Measurements from ENCODE around the gene FCER1G. TPM values are rescaled to one million over a fixed set of nuclear protein-coding genes. Genes with fewer than 3 reads are reported as not detected.

The FCER1G gene
- total RNA-seq (10 to 100 TPM in 1 of 2 donors, 1 to 10 TPM in 1; 8.3 to 12.3 TPM), total RNA-seq (0.08 to 0.35 reads per million in 2 donors)

GRCh38 chr1:161215076-161215475 is at the start of gene FCER1G:
TSS of gene FCER1G (plus strand) at chr1:161215295. CDS start at chr1:161215322, 27 bp downstream.
- no peak for ATAC-seq
- Mint-ChIP-seq H3K27ac (peak within 1 kb of the TSS; percentile 29), H3K36me3 (ENCODE audit: low read depth) (peaks cover 6% of the 10 kb centered on the region), H3K4me3 (peak within 1 kb of the TSS; percentile 28), H3K4me1 (peaks cover 20% of the 10 kb centered on the region), H3K27me3 (no peaks in the 10 kb centered on the region)
- no peak for DNase-seq
- H3K9me3 ChIP-seq (ENCODE audit: control insufficient read depth, low read length, poor library complexity, severe bottlenecking) = no peaks in the 10 kb centered on the region

GRCh38 chr1:161165742-161166668 is 49.1 kb upstream of the FCER1G start, which contains the start of gene PPOX:
TSS of gene PPOX (plus strand) at chr1:161166426. CDS start at chr1:161166848, 422 bp downstream.
- DNase-seq (peak; percentile 80 to 87 (median 81)), ATAC-seq (peak; percentile 92)
- peaks cover 8% of the 10 kb centered on the region for H3K36me3 Mint-ChIP-seq (ENCODE audit: low read depth)
- no peaks in the 10 kb centered on the region for H3K27me3 Mint-ChIP-seq
- no peaks in the 10 kb centered on the region for H3K9me3 ChIP-seq (ENCODE audit: control insufficient read depth, low read length, poor library complexity, severe bottlenecking)
- peak within 1 kb of the TSS; percentile 97 for H3K27ac Mint-ChIP-seq
- H3K4me1 Mint-ChIP-seq = peaks cover 46% of the 10 kb centered on the region
- peak within 1 kb of the TSS; percentile 94 for H3K4me3 Mint-ChIP-seq

DNA sequence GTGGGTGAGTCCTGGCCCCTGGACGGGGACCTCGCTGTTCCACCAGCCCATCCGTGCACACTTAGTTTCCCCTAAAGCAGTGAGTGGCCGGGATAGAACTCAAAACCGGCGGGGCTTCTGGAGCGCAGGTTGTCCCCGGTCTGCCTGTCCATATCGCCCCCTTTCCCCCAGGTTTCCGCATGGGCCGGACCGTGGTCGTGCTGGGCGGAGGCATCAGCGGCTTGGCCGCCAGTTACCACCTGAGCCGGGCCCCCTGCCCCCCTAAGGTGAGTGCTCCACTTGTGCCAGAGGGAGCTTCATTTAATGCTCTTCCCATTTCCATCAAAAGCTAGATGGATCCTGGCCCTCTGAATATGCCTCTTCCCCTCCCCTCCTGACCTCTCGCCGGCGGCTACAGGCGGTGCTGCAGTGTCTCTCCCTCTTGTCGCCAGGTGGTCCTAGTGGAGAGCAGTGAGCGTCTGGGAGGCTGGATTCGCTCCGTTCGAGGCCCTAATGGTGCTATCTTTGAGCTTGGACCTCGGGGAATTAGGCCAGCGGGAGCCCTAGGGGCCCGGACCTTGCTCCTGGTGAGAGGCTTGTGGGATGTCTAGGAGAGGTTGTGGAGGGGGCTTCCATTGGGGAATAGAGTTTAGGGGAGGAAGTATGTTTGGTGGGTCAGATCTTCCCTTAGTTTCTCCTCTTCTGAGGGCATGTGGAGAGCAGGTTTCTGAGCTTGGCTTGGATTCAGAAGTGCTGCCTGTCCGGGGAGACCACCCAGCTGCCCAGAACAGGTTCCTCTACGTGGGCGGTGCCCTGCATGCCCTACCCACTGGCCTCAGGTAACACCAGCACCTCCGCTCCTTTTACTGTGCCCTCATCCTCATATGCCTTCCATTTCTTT is 48.2 kb upstream of the FCER1G start:
- ATAC-seq = no peak
- Mint-ChIP-seq H3K36me3 (ENCODE audit: low read depth) (peaks cover 9% of the 10 kb centered on the region), H3K4me3 (peak overlapping the region; percentile 94), H3K27me3 (no peaks in the 10 kb centered on the region), H3K4me1 (peaks cover 38% of the 10 kb centered on the region), H3K27ac (peak overlapping the region; percentile 97)
- DNase-seq = no peak
- H3K9me3 ChIP-seq (ENCODE audit: control insufficient read depth, low read length, poor library complexity, severe bottlenecking) = no peaks in the 10 kb centered on the region

- Mint-ChIP-seq H3K4me1 (peaks cover 41% of the 10 kb centered on the region), H3K27me3 (no peaks in the 10 kb centered on the region), H3K27ac (peak overlapping the region; percentile 41), H3K36me3 (ENCODE audit: low read depth) (peaks cover 6% of the 10 kb centered on the region), H3K4me3 (peak overlapping the region; percentile 94)
- no peaks in the 10 kb centered on the region for H3K9me3 ChIP-seq (ENCODE audit: control insufficient read depth, low read length, poor library complexity, severe bottlenecking)
- DNase-seq (no peak), ATAC-seq (no peak)
Measured at GRCh38 chr1:161168906-161169305, 46.2 kb upstream of the FCER1G start.

GRCh38 chr1:161171191-161171590 is 43.9 kb upstream of the FCER1G start:
- DNase-seq (no peak), ATAC-seq (no peak)
- peak overlapping the region; percentile 87 for H3K27ac Mint-ChIP-seq
- H3K27me3 Mint-ChIP-seq = no peaks in the 10 kb centered on the region
- H3K9me3 ChIP-seq (ENCODE audit: control insufficient read depth, low read length, poor library complexity, severe bottlenecking) = no peaks in the 10 kb centered on the region
- H3K4me1 Mint-ChIP-seq = peaks cover 47% of the 10 kb centered on the region
- H3K4me3 Mint-ChIP-seq = peak overlapping the region; percentile 25
- H3K36me3 Mint-ChIP-seq (ENCODE audit: low read depth) = peaks cover 9% of the 10 kb centered on the region

DNA sequence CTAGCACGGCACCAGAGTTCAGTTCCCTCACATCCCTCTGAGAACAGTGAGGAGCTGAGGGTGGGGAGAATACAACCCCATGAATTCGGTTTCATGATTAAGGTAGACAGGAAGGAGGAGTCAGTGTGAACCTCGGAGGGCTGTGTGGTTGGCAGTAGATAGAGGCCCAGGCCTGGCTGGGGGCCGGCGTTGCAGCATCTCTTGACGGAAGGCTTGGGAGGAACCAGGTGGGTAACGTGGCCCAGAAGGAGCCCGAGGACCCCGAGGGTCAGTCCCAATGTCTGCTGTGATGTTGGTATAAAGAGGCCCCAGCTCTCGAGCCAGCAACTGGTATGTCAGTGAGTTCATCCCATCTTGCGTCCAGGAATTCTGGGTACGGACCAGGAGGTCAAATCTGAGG is 43.4 kb upstream of the FCER1G start:
- H3K27me3 Mint-ChIP-seq = no peaks in the 10 kb centered on the region
- peak overlapping the region; percentile 87 for H3K27ac Mint-ChIP-seq
- H3K4me3 Mint-ChIP-seq = no peak overlapping the region
- DNase-seq (no peak), ATAC-seq (no peak)
- H3K36me3 Mint-ChIP-seq (ENCODE audit: low read depth) = peaks cover 9% of the 10 kb centered on the region
- H3K9me3 ChIP-seq (ENCODE audit: control insufficient read depth, low read length, poor library complexity, severe bottlenecking) = no peaks in the 10 kb centered on the region
- peaks cover 49% of the 10 kb centered on the region for H3K4me1 Mint-ChIP-seq

DNA sequence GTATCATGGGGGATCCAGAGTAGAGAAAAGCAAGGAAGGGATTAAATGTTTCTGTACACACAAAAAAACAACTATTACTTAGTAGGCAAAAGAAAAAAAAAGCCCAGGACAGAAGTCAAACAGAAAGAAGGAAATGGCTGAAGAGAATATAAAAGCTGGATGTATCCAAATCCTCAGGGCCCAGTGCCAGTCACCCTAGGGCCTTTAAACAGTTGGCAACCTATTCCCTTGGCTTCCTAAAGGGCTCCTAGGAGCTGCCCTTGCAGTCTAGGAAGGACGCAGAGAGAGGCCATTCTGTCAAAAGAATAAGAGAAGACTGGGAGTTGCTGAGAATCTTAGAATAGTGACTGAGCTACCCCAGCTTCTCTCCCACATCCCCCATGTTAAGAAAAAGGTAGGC is 42.7 kb upstream of the FCER1G start:
- Mint-ChIP-seq H3K27me3 (no peaks in the 10 kb centered on the region), H3K4me1 (peaks cover 49% of the 10 kb centered on the region), H3K4me3 (no peak overlapping the region), H3K27ac (peak overlapping the region; percentile 87), H3K36me3 (ENCODE audit: low read depth) (peaks cover 12% of the 10 kb centered on the region)
- no peaks in the 10 kb centered on the region for H3K9me3 ChIP-seq (ENCODE audit: control insufficient read depth, low read length, poor library complexity, severe bottlenecking)
- ATAC-seq = no peak
- no peak for DNase-seq

DNA sequence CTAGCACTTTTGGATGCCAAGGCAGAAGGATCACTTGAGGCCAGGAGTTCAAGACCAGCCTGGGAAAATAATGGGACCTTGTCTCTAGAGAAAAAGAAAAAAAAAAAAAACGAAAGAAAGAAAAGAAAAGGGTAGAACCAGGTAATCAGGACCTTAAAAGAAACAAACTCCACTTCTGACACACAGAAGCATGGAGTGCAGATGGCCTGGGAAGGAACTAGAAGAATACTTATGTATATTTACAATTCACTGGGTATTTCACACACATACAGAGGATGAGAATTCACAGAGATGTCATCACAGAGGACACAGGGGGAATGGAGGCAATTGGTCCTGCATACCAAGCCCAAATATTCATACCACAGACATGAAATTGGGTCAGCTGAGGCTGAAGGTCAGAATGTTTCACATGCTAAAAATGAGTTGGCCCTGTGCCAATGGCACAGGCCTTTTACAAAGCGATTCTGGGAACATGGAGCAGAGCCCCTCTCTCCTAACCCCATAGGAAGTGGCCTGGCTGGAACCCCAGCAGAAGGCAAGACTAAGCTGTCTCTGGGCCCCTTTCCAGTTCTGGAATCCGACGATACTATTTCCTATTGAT is 42.2 kb upstream of the FCER1G start:
- Mint-ChIP-seq H3K27me3 (no peaks in the 10 kb centered on the region), H3K4me1 (peaks cover 52% of the 10 kb centered on the region), H3K36me3 (ENCODE audit: low read depth) (peaks cover 12% of the 10 kb centered on the region), H3K27ac (peak overlapping the region; percentile 87), H3K4me3 (no peak overlapping the region)
- ATAC-seq (no peak), DNase-seq (no peak)
- no peaks in the 10 kb centered on the region for H3K9me3 ChIP-seq (ENCODE audit: control insufficient read depth, low read length, poor library complexity, severe bottlenecking)

DNA sequence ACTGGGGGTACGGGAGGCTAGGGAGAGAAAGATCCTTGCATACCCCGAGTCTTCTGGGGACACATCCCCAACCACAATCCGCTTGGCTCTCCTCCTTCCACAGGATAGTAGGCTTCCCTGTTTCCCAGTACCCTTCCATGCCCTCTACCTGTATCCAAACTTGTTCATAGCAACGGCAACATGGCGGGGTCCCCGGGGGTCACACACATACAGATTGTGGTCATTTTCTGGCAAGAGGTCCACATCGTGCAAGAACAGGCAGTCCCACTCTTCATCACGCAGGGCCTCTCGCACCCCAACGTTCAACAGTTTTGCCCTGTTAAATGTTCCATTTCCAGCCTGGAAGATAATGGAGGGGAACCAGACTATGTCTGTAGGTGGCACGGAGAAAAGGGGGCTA is 41.4 kb upstream of the FCER1G start:
- Mint-ChIP-seq H3K27me3 (no peaks in the 10 kb centered on the region), H3K4me1 (peaks cover 50% of the 10 kb centered on the region), H3K4me3 (no peak overlapping the region), H3K36me3 (ENCODE audit: low read depth) (peaks cover 12% of the 10 kb centered on the region), H3K27ac (peak overlapping the region; percentile 87)
- no peaks in the 10 kb centered on the region for H3K9me3 ChIP-seq (ENCODE audit: control insufficient read depth, low read length, poor library complexity, severe bottlenecking)
- no peak for DNase-seq
- no peak for ATAC-seq

- H3K4me1 Mint-ChIP-seq = peaks cover 51% of the 10 kb centered on the region
- DNase-seq = no peak
- H3K36me3 Mint-ChIP-seq (ENCODE audit: low read depth) = peaks cover 12% of the 10 kb centered on the region
- no peak for ATAC-seq
- H3K27ac Mint-ChIP-seq = peak overlapping the region; percentile 93
- no peak overlapping the region for H3K4me3 Mint-ChIP-seq
- H3K9me3 ChIP-seq (ENCODE audit: control insufficient read depth, low read length, poor library complexity, severe bottlenecking) = no peaks in the 10 kb centered on the region
- no peaks in the 10 kb centered on the region for H3K27me3 Mint-ChIP-seq
Measured at GRCh38 chr1:161174911-161175310, 40.2 kb upstream of the FCER1G start.

DNA sequence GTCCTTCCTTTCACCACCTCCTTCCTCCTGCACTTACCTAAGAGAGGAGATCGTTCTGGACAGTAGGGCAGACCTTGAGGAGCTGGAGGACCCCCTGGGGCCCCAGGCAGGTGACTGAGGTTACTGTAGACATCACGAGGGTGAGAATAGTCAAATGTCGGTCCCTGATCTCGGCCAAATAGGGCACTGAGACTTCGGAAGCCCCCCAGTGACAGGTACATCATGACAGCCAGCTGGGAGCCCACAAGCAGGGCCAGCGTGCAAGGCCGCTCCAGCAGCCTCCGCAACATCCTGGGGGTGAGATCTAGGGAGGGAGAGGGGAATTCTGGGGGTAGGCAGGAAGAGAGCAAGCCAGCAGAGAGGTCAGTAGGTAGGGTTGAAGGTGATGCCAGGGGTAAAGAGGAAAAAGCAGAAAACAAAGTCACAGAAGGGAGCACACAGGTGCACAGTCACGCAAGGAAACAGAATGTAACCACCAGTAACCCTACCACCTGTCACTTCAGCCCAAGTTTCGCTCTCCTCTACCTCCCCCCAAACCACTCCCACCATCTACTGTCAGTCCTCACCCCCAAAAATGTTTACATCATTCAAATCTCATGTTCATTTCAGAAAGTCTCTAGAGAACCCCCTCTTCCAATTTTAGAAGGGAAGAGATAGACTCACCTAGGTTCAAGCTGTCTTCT is 39.2 kb upstream of the FCER1G start:
- peak overlapping the region; percentile 93 for H3K27ac Mint-ChIP-seq
- H3K27me3 Mint-ChIP-seq = no peaks in the 10 kb centered on the region
- DNase-seq (no peak), ATAC-seq (no peak)
- H3K4me3 Mint-ChIP-seq = peak overlapping the region; percentile 100
- H3K36me3 Mint-ChIP-seq (ENCODE audit: low read depth) = peaks cover 12% of the 10 kb centered on the region
- H3K4me1 Mint-ChIP-seq = peaks cover 57% of the 10 kb centered on the region
- no peaks in the 10 kb centered on the region for H3K9me3 ChIP-seq (ENCODE audit: control insufficient read depth, low read length, poor library complexity, severe bottlenecking)

GRCh38 chr1:161176468-161177111 is 38.5 kb upstream of the FCER1G start:
- DNase-seq (no peak), ATAC-seq (no peak)
- no peaks in the 10 kb centered on the region for H3K9me3 ChIP-seq (ENCODE audit: control insufficient read depth, low read length, poor library complexity, severe bottlenecking)
- Mint-ChIP-seq H3K4me3 (peak overlapping the region; percentile 100), H3K27me3 (no peaks in the 10 kb centered on the region), H3K27ac (peak overlapping the region; percentile 93), H3K4me1 (peaks cover 55% of the 10 kb centered on the region), H3K36me3 (ENCODE audit: low read depth) (peaks cover 10% of the 10 kb centered on the region)

Data from T-helper 17 cell (primary cell).